Measurements from ENCODE around the gene EXOC3. TPM values are rescaled to one million over a fixed set of nuclear protein-coding genes. Genes with fewer than 3 reads are reported as not detected.

EXOC3 gene
- total and polyA plus RNA-seq, 2 of the 4 experiments (the other 2 are of a cell fraction) = 35.1 to 47.5 TPM

DNA sequence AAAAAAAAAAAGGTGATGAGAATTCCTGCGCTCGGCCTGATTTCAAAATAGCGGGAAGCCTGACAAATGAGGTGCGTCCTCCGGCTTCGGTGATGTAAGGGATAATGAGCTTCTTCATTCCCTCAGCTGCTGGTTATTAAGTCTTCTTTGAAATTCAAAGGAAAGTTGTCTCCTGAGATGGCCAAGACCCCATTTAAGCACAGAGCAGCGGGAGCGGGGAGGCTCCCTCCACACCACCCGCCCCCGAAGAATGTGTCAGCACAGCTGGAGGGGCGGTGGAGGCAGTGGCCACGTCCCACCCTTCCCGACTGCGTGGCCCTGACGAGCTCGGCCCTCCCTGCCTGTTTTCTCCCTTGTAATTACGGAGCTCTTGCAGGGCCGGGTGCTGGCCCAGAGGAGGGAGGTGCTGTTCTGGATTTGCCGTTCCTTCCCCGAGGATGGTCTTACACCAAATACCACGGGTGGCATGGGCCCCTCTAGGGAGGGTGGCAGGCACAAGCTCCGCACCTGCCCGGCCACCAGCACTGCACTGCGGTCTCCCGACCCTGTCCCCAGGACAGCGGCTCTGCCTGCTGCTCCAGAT is 50.2 kb downstream of the EXOC3 start:
- H4K5ac ChIP-seq (ENCODE audit: low read depth, low read length) = no peak overlapping the region
- H3K9ac ChIP-seq (ENCODE audit: low read depth, low read length) = no peak overlapping the region
- H2BK5ac ChIP-seq (ENCODE audit: low read depth, low read length, poor library complexity, severe bottlenecking) = no peak overlapping the region
- H3K4me2 ChIP-seq (ENCODE audit: low read depth, low read length) = no peak overlapping the region; the same call in 1 of the 2 replicates
- no peaks in the 10 kb centered on the region for H3K79me1 ChIP-seq (ENCODE audit: low read depth in 1 of 2, low read length in 2 of 2)
- no peak overlapping the region for H3K4me3 ChIP-seq (ENCODE audit: insufficient read depth, low read depth, low read length)
- intact Hi-C loops (cut with micrococcal nuclease) (no loop called here), in situ Hi-C loops (cut with MboI; ENCODE audit: low sequenced_read_pairs) (no loop called here), dilution Hi-C loops (cut with HindIII; ENCODE audit: low sequenced_read_pairs, unreplicated experiment) (no loop called here)
- ATAC-seq (ENCODE audit: low read depth) (peak; percentile 55), DNase-seq (no peak)
- no peak overlapping the region for H3K4ac ChIP-seq (ENCODE audit: low read depth, low read length)
- no peak overlapping the region for H2BK15ac ChIP-seq (ENCODE audit: low read depth, low read length)
- no peak overlapping the region for H3K23ac ChIP-seq (ENCODE audit: low read depth, low read length)
- no peak overlapping the region for H4K8ac ChIP-seq (ENCODE audit: low read depth in 2 of 2, low read length in 2 of 2)
- H2AK5ac ChIP-seq (ENCODE audit: low read depth, low read length) = no peak overlapping the region
- H3K9me1 ChIP-seq (ENCODE audit: insufficient read depth, low read length) = no peaks in the 10 kb centered on the region
- CTCF ChIA-PET = interaction anchor here (1.0 kb wide), 1 partner anchor 13 kb away, joined by 3 read pairs; no protein-coding TSS in a partner anchor
- TF ChIP-seq CEBPB (IDR thresholded peaks at IDR 0.05; ENCODE audit: low read depth, low read length) = no peak
- no peak for TF ChIP-seq MAFK (IDR thresholded peaks at IDR 0.05; ENCODE audit: low read depth, low read length)
- TF ChIP-seq MAZ (IDR thresholded peaks at IDR 0.05; ENCODE audit: borderline replicate concordance, low read depth, low read length) = no peak; the same call in 1 of the 2 replicates
- TF ChIP-seq MXI1 (IDR thresholded peaks at IDR 0.05; ENCODE audit: borderline replicate concordance, low read depth, low read length) = no peak
- no peak for TF ChIP-seq RCOR1 (IDR thresholded peaks at IDR 0.05; ENCODE audit: insufficient replicate concordance, low read length)
- no peak for TF ChIP-seq FOS (IDR thresholded peaks at IDR 0.05; ENCODE audit: low read depth, low read length)
- no peak for TF ChIP-seq SMC3 (IDR thresholded peaks at IDR 0.05; ENCODE audit: low read depth, low read length)
- TF ChIP-seq, protein P1, sequence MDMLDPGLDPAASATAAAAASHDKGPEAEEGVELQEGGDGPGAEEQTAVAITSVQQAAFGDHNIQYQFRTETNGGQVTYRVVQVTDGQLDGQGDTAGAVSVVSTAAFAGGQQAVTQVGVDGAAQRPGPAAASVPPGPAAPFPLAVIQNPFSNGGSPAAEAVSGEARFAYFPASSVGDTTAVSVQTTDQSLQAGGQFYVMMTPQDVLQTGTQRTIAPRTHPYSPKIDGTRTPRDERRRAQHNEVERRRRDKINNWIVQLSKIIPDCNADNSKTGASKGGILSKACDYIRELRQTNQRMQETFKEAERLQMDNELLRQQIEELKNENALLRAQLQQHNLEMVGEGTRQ (IDR thresholded peaks at IDR 0.05; ENCODE audit: low read depth, low read length) = no peak
- TF ChIP-seq, protein P2, sequence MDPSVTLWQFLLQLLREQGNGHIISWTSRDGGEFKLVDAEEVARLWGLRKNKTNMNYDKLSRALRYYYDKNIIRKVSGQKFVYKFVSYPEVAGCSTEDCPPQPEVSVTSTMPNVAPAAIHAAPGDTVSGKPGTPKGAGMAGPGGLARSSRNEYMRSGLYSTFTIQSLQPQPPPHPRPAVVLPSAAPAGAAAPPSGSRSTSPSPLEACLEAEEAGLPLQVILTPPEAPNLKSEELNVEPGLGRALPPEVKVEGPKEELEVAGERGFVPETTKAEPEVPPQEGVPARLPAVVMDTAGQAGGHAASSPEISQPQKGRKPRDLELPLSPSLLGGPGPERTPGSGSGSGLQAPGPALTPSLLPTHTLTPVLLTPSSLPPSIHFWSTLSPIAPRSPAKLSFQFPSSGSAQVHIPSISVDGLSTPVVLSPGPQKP (IDR thresholded peaks at IDR 0.05; ENCODE audit: borderline replicate concordance, low read depth, low read length) = no peak
- no peak for TF ChIP-seq RFX5 (IDR thresholded peaks at IDR 0.05; ENCODE audit: low read depth, low read length)
- no peak for TF ChIP-seq BHLHE40 (IDR thresholded peaks at IDR 0.05; ENCODE audit: low read depth, low read length)
- TF ChIP-seq CHD1 (IDR thresholded peaks at IDR 0.05; ENCODE audit: low read depth, low read length) = no peak
- TF ChIP-seq NFE2L2 (IDR thresholded peaks at IDR 0.05; ENCODE audit: low read depth, low read length) = no peak
- TF ChIP-seq, protein P3, sequence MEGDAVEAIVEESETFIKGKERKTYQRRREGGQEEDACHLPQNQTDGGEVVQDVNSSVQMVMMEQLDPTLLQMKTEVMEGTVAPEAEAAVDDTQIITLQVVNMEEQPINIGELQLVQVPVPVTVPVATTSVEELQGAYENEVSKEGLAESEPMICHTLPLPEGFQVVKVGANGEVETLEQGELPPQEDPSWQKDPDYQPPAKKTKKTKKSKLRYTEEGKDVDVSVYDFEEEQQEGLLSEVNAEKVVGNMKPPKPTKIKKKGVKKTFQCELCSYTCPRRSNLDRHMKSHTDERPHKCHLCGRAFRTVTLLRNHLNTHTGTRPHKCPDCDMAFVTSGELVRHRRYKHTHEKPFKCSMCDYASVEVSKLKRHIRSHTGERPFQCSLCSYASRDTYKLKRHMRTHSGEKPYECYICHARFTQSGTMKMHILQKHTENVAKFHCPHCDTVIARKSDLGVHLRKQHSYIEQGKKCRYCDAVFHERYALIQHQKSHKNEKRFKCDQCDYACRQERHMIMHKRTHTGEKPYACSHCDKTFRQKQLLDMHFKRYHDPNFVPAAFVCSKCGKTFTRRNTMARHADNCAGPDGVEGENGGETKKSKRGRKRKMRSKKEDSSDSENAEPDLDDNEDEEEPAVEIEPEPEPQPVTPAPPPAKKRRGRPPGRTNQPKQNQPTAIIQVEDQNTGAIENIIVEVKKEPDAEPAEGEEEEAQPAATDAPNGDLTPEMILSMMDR (conservative IDR thresholded peaks at IDR 0.05; ENCODE audit: low read depth, low read length) = no peak
- TF ChIP-seq POLR2A (IDR thresholded peaks at IDR 0.05; ENCODE audit: low read depth, low read length) = no peak
- TF ChIP-seq RAD21 (IDR thresholded peaks at IDR 0.05; ENCODE audit: low read length) = no peak
- H3K14ac ChIP-seq (replicated peaks; ENCODE audit: low read depth, low read length) = no peak overlapping the region
- H3K27ac ChIP-seq (ENCODE audit: insufficient read depth, low read length) = no peak overlapping the region
- no peaks in the 10 kb centered on the region for H3K36me3 ChIP-seq (ENCODE audit: control insufficient read depth, insufficient read depth, low read length)
- POLR2A ChIA-PET (ENCODE audit: unreplicated experiment) = no interaction called here
- H4K20me1 ChIP-seq (ENCODE audit: insufficient read depth, low read length) = no peaks in the 10 kb centered on the region
- H3K56ac ChIP-seq (ENCODE audit: extremely low read depth, insufficient read depth, low read length) = no peak overlapping the region
- 33% methylated on average over 7 of the region's 26 CpGs; no CpG with 5 or more reads in 1 of the 2 experiments for WGBS, 2 experiments (ENCODE audit: extremely low coverage in 2 of 2, insufficient read length in 1 of 2)
- peaks cover 36% of the 10 kb centered on the region for H3K27me3 ChIP-seq (ENCODE audit: control insufficient read depth, insufficient read depth, low read length)
- H4K91ac ChIP-seq (ENCODE audit: insufficient read depth, low read depth, low read length) = no peak overlapping the region
- no peak overlapping the region for H2BK20ac ChIP-seq (ENCODE audit: low read depth, low read length)
- no TSS peak for BruUV-seq (replicated peaks)
- H3K9me3 ChIP-seq (ENCODE audit: control insufficient read depth, insufficient read depth, low read length) = no peaks in the 10 kb centered on the region
- H3K18ac ChIP-seq (ENCODE audit: low read depth, low read length) = no peak overlapping the region
- no peak overlapping the region for H2BK120ac ChIP-seq (ENCODE audit: low read depth, low read length)
- H3K4me1 ChIP-seq (ENCODE audit: control insufficient read depth, insufficient read depth, low read length) = no peaks in the 10 kb centered on the region
- H2AK9ac ChIP-seq (replicated peaks; ENCODE audit: low read depth, low read length, poor library complexity) = no peak overlapping the region
- H2AFZ ChIP-seq (replicated peaks; ENCODE audit: low read length, poor library complexity) = peak overlapping the region; percentile 2
